H9 (cell line): Measurements from ENCODE around the gene C1QL1. TPM values are rescaled to one million over a fixed set of nuclear protein-coding genes. Genes with fewer than 3 reads are reported as not detected.

ENCODE experiments used
- DNase-seq: peaks from one replicate; pipeline ENCODE4 v3.0.0-alpha.2; 2017
- H2AFZ ChIP-seq: one replicate; pipeline ENCODE4 v1.6.1; 2013; ENCODE audit warnings: mild to moderate bottlenecking, low read length, control low read depth, moderate library complexity
- H2AK5ac ChIP-seq: 2 replicates; pipeline ENCODE4 v1.6.1; 2013; ENCODE audit warnings: low read length, control low read depth, mixed read lengths; ENCODE audit not compliant: insufficient read length
- H2BK120ac ChIP-seq: one replicate; pipeline ENCODE4 v1.6.1; 2013; ENCODE audit warnings: low read depth, mild to moderate bottlenecking, low read length, control low read depth, inconsistent platforms; ENCODE audit not compliant: poor library complexity, severe bottlenecking
- H2BK12ac ChIP-seq: 2 replicates; pipeline ENCODE4 v1.6.1; 2013; ENCODE audit warnings: low read length, control low read depth, mixed read lengths, low read depth; ENCODE audit not compliant: insufficient read length
- H2BK15ac ChIP-seq: 2 replicates; pipeline ENCODE4 v1.6.1; 2013; ENCODE audit warnings: low read depth, low read length, control low read depth
- H2BK20ac ChIP-seq: one replicate; pipeline ENCODE4 v1.6.1; 2013; ENCODE audit warnings: low read depth, mild to moderate bottlenecking, low read length, control low read depth, inconsistent platforms; ENCODE audit not compliant: poor library complexity, severe bottlenecking
- H2BK5ac ChIP-seq: 2 replicates; pipeline ENCODE4 v1.6.1; 2013; ENCODE audit warnings: low read length, control low read depth, mixed read lengths; ENCODE audit not compliant: insufficient read length
- H3K14ac ChIP-seq: 2 replicates; pipeline ENCODE4 v1.6.1; 2013; ENCODE audit warnings: low read length, control low read depth; ENCODE audit not compliant: insufficient read depth
- H3K18ac ChIP-seq: 2 replicates; pipeline ENCODE4 v1.6.1; 2013; ENCODE audit warnings: low read depth, mild to moderate bottlenecking, mixed read lengths, low read length, control low read depth; ENCODE audit not compliant: insufficient read length
- H3K23ac ChIP-seq: 2 replicates; pipeline ENCODE4 v1.6.1; 2013; ENCODE audit warnings: low read length, control low read depth, mixed read lengths, low read depth; ENCODE audit not compliant: insufficient read length
- H3K23me2 ChIP-seq: 2 replicates; pipeline ENCODE4 v1.6.1; 2013; ENCODE audit warnings: low read depth, mild to moderate bottlenecking, mixed read lengths, low read length, control low read depth; ENCODE audit not compliant: insufficient read length, poor library complexity, severe bottlenecking
- H3K27ac ChIP-seq: 2 replicates; pipeline ENCODE4 v1.5.1; 2013; ENCODE audit warnings: low read length, control low read depth, mixed read lengths, low read depth; ENCODE audit not compliant: insufficient read length
- H3K27me3 ChIP-seq: 2 replicates; pipeline ENCODE4 v1.6.1; 2013; ENCODE audit warnings: low read length, control low read depth, inconsistent platforms; ENCODE audit not compliant: insufficient read depth
- H3K4ac ChIP-seq: 2 replicates; pipeline ENCODE4 v1.6.1; 2013; ENCODE audit warnings: low read depth, mild to moderate bottlenecking, control low read depth, inconsistent platforms, low read length, moderate library complexity
- H3K4me1 ChIP-seq: 2 replicates; pipeline ENCODE4 v1.6.1; 2013; ENCODE audit warnings: low read length, control low read depth, inconsistent platforms; ENCODE audit not compliant: insufficient read depth
- H3K4me2 ChIP-seq: 2 replicates; pipeline ENCODE4 v1.6.1; 2013; ENCODE audit warnings: low read length, control low read depth, mixed read lengths; ENCODE audit not compliant: insufficient read length, insufficient read depth
- H3K56ac ChIP-seq: 2 replicates; pipeline ENCODE4 v1.6.1; 2013; ENCODE audit warnings: low read depth, mild to moderate bottlenecking, mixed read lengths, low read length, control low read depth; ENCODE audit not compliant: insufficient read length
- H3K79me1 ChIP-seq: 2 replicates; pipeline ENCODE4 v1.6.1; 2013; ENCODE audit warnings: low read depth, mild to moderate bottlenecking, moderate library complexity, low read length, control low read depth, inconsistent platforms; ENCODE audit not compliant: insufficient read depth, poor library complexity, severe bottlenecking
- H3K79me2 ChIP-seq: 2 replicates; pipeline ENCODE4 v1.6.1; 2013; ENCODE audit warnings: low read length, control low read depth, inconsistent platforms; ENCODE audit not compliant: insufficient read depth
- H3K9ac ChIP-seq: 2 replicates; pipeline ENCODE4 v1.6.1; 2013; ENCODE audit warnings: low read length, control low read depth, mixed read lengths; ENCODE audit not compliant: insufficient read length; ENCODE audit errors: extremely low read depth
- H3K9me3 ChIP-seq: one replicate; pipeline ENCODE4 v1.6.1; 2013; ENCODE audit warnings: low read depth, low read length, inconsistent platforms; ENCODE audit not compliant: control insufficient read depth
- H3T11ph ChIP-seq: one replicate; pipeline ENCODE4 v1.6.1; 2013; ENCODE audit warnings: mild to moderate bottlenecking, low read length, control low read depth, inconsistent platforms
- H4K20me1 ChIP-seq: one replicate; pipeline ENCODE4 v1.6.1; 2013; ENCODE audit not compliant: control insufficient read depth, insufficient read length, insufficient read depth
- H4K5ac ChIP-seq: 2 replicates; pipeline ENCODE4 v1.6.1; 2013; ENCODE audit warnings: low read depth, mild to moderate bottlenecking, mixed read lengths, low read length, control low read depth; ENCODE audit not compliant: insufficient read length
- H4K8ac ChIP-seq: replicated peaks from 2 replicates; pipeline ENCODE4 v1.6.1; 2013; ENCODE audit warnings: low read length, control low read depth, mixed read lengths, low read depth; ENCODE audit not compliant: insufficient read length
- H4K91ac ChIP-seq: 2 replicates; pipeline ENCODE4 v1.6.1; 2013; ENCODE audit warnings: low read depth, mild to moderate bottlenecking, moderate library complexity, mixed read lengths, low read length, control low read depth; ENCODE audit not compliant: insufficient read length
- H3K27ac Mint-ChIP-seq, 3 experiments: 2 replicates in 2 of 3; 3 replicates in 1 of 3; pipeline ENCODE4 v1.8.0; 2020 to 2021; ENCODE audit warnings: mixed read lengths in 3 of 3, mild to moderate bottlenecking in 1 of 3, moderate library complexity in 1 of 3
- H3K27me3 Mint-ChIP-seq: 2 replicates; pipeline ENCODE4 v1.8.0; 2021; ENCODE audit warnings: low read depth, mild to moderate bottlenecking, moderate library complexity, mixed read lengths
- H3K36me3 Mint-ChIP-seq, 3 experiments: 2 replicates in 2 of 3; 3 replicates in 1 of 3; pipeline ENCODE4 v1.8.0; 2020 to 2021; ENCODE audit warnings: low read depth in 3 of 3, mixed read lengths in 3 of 3; ENCODE audit not compliant: insufficient read depth in 1 of 3
- H3K4me1 Mint-ChIP-seq, 2 experiments: 2 replicates each; pipeline ENCODE4 v1.8.0; 2020; ENCODE audit warnings: mixed read lengths in 2 of 2
- H3K4me3 Mint-ChIP-seq, 2 experiments: 2 replicates in 1 of 2; 3 replicates in 1 of 2; pipeline ENCODE4 v1.8.0; 2020 to 2021; ENCODE audit warnings: mild to moderate bottlenecking in 2 of 2, mixed read lengths in 2 of 2, moderate library complexity in 1 of 2
- H3K9me3 Mint-ChIP-seq, 2 experiments: 2 replicates in 1 of 2; 3 replicates in 1 of 2; pipeline ENCODE4 v1.8.0; 2020; ENCODE audit warnings: mild to moderate bottlenecking in 2 of 2, mixed read lengths in 2 of 2, moderate library complexity in 1 of 2
- CTCF ChIP-seq: fragments of 200-600 bp; sonication (generic); conservative IDR thresholded peaks from 3 replicates; pipeline ENCODE4 v1.8.0; 2021; ENCODE audit warnings: antibody characterized with exemption, mild to moderate bottlenecking
- WGBS: extraction: QIAGEN DNeasy Blood & Tissue Kit; methylation state at CpG from one replicate; pipeline ENCODE4 v1.1.7; 2013; ENCODE audit warnings: missing lambda C conversion rate, low lambda C conversion rate, mixed read lengths; ENCODE audit not compliant: insufficient read length; ENCODE audit errors: extremely low coverage; 5-methylcytosine and 5-hydroxymethylcytosine counted together
- total RNA-seq: library from RNA; stranded (reverse); gene quantifications from 2 replicates; pipeline ENCODE4 v1.2.1, GENCODE V29; 2021

C1QL1 gene
- total RNA-seq, 1 experiment from 2014 or later = 6.0 TPM

GRCh38 chr17:45008216-45008615 is 40.1 kb upstream of the C1QL1 start:
- no peak overlapping the region for H2BK120ac ChIP-seq
- TF ChIP-seq CTCF = no peak

More at GRCh38 chr17:45008216-45008615, 40.1 kb upstream of the C1QL1 start:
- no peak overlapping the region for H3T11ph ChIP-seq
- no peak overlapping the region for H3K4me2 ChIP-seq
- peaks cover 33 to 49% of the 10 kb centered on the region in 2 experiments for H3K4me1 Mint-ChIP-seq
- H2BK15ac ChIP-seq = no peak overlapping the region
- H4K5ac ChIP-seq = no peak overlapping the region
- H2BK5ac ChIP-seq = no peak overlapping the region
- DNase-seq = no peak
- WGBS = no CpG with 5 or more reads among the region's 10 CpGs
- no peak overlapping the region for H3K27ac ChIP-seq
- H4K20me1 ChIP-seq = no peaks in the 10 kb centered on the region
- H3K14ac ChIP-seq = no peak overlapping the region
- no peaks in the 10 kb centered on the region for H3K23me2 ChIP-seq
- no peaks in the 10 kb centered on the region for H3K9me3 ChIP-seq
- H3K27me3 ChIP-seq = no peaks in the 10 kb centered on the region
- H2BK20ac ChIP-seq = no peak overlapping the region
- no peak overlapping the region; a peak in 1 of 5 replicates for H3K4me3 Mint-ChIP-seq
- no peak overlapping the region for H4K91ac ChIP-seq
- no peaks in the 10 kb centered on the region for H3K36me3 Mint-ChIP-seq
- H3K4ac ChIP-seq = no peak overlapping the region
- H3K9ac ChIP-seq = no peak overlapping the region
- H3K79me1 ChIP-seq = no peaks in the 10 kb centered on the region
- H3K79me2 ChIP-seq = no peaks in the 10 kb centered on the region
- H3K27ac Mint-ChIP-seq = peak overlapping the region in 1 of 3 experiments; percentile 64; a peak in 2 of 7 replicates
- H2AK5ac ChIP-seq = no peak overlapping the region
- H2AFZ ChIP-seq = no peak overlapping the region
- H3K27me3 Mint-ChIP-seq = peaks cover 25% of the 10 kb centered on the region
- H3K56ac ChIP-seq = no peak overlapping the region
- H3K4me1 ChIP-seq = peaks cover 10% of the 10 kb centered on the region; the same call in 1 of the 2 replicates
- no peak overlapping the region for H4K8ac ChIP-seq
- no peaks in the 10 kb centered on the region for H3K9me3 Mint-ChIP-seq
- no peak overlapping the region for H2BK12ac ChIP-seq
- H3K18ac ChIP-seq = no peak overlapping the region
- no peak overlapping the region for H3K23ac ChIP-seq
